Urinary bladder (tissue), 4 donors: Measurements from ENCODE around the gene RUFY3. TPM values are rescaled to one million over a fixed set of nuclear protein-coding genes. Genes with fewer than 3 reads are reported as not detected.
"Not testable (repeated sequence)": the region's sequence is repeated elsewhere in the genome, so short reads cannot be mapped to it uniquely, and the experiment has no call there.

Source experiments
- DNase-seq: peaks from one replicate; pipeline ENCODE4 v3.0.0-alpha.2; 2015; ENCODE audit errors: extremely low spot score
- H3K27ac ChIP-seq: one replicate; pipeline ENCODE4 v1.5.1; 2013; ENCODE audit warnings: low read depth, mild to moderate bottlenecking, moderate library complexity
- H3K36me3 ChIP-seq: one replicate; pipeline ENCODE4 v1.6.1; 2013; ENCODE audit warnings: mild to moderate bottlenecking, moderate library complexity; ENCODE audit not compliant: insufficient read depth
- H3K4me1 ChIP-seq: one replicate; pipeline ENCODE4 v1.6.1; 2013; ENCODE audit warnings: mild to moderate bottlenecking, moderate library complexity; ENCODE audit not compliant: insufficient read depth
- H3K4me3 ChIP-seq: one replicate; pipeline ENCODE4 v1.5.1; 2013; ENCODE audit warnings: low read depth, low read length
- WGBS: extraction: QIAGEN DNeasy Blood & Tissue Kit; methylation state at CpG from one replicate; pipeline ENCODE4 v1.1.7; 2013; 5-methylcytosine and 5-hydroxymethylcytosine counted together
- polyA plus RNA-seq: library from polyadenylated mRNA; stranded (reverse); fragments of 200-250 nt; gene quantifications from one replicate; pipeline ENCODE4 v1.2.3, GENCODE V29; 2013
- total RNA-seq: library from RNA; depleted of rRNA; stranded (reverse); fragments of >200 nt; gene quantifications from one replicate; pipeline ENCODE4 v1.2.3, GENCODE V29; 2014
- donor health status: healthy with polysubstance abuse.
- donor health status: healthy.

The RUFY3 gene
- total and polyA plus RNA-seq, 2 donors, result 23.6 to 137 TPM

DNA sequence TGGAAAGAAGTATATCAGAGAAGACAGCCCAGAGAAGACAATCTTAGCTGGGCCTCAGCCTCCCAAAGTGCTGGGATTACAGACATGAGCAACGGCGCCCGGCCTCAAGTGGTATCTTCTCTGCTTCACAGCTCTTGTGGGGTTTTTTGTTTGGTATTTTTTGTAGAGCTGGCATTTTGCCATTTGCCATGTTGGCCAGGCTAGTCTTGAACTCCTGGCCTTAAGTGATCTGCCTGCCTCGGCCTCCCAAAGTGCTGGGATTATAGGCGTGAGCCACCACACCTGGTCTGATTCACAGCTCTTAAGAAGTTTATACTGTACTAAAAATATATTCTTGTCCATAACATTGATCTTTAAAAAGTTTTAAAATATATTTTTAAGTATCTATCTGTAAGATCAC is 21.1 kb upstream of the RUFY3 start:
- 84% methylated on average over 5 of the region's 5 CpGs for WGBS
- H3K36me3 ChIP-seq, result no peaks in the 10 kb centered on the region
- H3K27ac ChIP-seq, result no peak overlapping the region
- DNase-seq, result no peak
- H3K4me1 ChIP-seq, result no peaks in the 10 kb centered on the region
- no peak overlapping the region for H3K4me3 ChIP-seq

DNA sequence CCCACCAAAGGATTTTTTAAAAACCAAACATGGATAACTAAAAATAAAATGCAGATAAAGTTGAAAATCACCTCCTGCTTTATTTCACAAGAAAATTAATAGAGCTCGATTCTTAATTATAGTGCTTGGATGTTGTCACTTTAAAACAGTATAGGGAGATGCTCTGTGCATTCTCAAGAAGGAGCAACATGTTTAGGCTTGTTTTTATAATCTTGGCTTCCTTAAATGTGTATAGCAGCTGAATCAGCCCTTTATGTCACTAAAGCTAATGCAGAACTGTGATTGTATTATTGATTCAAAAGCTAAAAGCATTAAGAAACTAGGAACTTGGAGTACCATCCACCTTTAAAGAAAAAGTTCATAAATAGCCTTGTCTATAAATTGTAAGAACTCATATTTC is 20.5 kb upstream of the RUFY3 start:
- no peaks in the 10 kb centered on the region for H3K36me3 ChIP-seq
- no peak overlapping the region for H3K4me3 ChIP-seq
- no peaks in the 10 kb centered on the region for H3K4me1 ChIP-seq
- DNase-seq, result no peak
- 79% methylated on average over 1 of the region's 1 CpG for WGBS
- H3K27ac ChIP-seq, result no peak overlapping the region

DNA sequence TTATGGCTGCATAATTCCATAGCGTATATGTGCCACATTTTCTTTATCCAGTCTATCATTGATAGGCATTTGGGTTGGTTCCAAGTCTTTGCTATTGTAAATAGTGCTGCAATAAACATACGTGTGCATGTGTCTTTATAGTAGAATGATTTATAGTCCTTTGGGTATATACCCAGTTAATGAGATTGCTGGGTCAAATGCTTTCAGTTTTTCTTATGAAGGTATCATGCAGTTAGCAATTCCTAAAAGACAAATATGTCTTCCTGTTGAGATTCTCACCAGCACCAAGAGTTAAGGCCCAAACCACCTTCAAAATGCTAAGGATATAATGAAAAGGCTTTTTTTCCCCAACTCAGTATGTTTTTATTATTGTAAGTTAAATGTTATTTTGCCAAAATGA is 19.2 kb upstream of the RUFY3 start:
- WGBS, result 55% methylated on average over 2 of the region's 2 CpGs
- H3K36me3 ChIP-seq, H3K4me1 ChIP-seq, H3K4me3 ChIP-seq, H3K27ac ChIP-seq, DNase-seq: not testable (repeated sequence)

DNA sequence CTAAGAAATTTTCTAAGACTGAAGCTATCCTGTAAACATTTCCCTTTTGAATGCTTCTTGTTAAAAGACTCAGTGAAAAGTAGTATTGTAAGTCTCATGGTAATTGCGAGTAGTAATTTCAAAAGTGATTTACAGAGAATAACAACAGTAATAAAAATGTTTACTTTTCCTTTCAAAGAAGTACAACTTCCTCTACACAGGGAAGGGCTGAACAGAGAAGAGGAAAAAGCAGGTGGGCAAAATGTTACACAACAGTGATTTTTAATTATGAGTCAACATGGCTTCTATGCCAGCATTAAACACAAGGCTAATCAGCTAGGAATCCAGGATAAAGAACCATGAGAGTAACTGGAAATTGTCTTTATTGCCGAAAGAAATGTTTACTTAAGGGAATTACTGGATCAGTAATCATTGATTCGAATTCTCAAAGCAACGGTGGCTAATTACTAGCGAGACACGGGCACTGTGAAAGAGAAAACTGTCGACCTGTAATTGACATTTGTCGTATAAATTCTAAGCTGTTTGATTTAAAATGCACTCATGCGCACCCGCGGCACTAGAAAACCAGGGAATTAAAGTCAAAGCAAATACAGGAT is 18.0 kb upstream of the RUFY3 start:
- Histone ChIP-seq H3K36me3 (no peaks in the 10 kb centered on the region), H3K27ac (peak overlapping the region; percentile 96), H3K4me3 (peak overlapping the region; percentile 92), H3K4me1 (no peaks in the 10 kb centered on the region)
- 8% methylated on average over 11 of the region's 11 CpGs for WGBS
- DNase-seq, result peak; percentile 48

DNA sequence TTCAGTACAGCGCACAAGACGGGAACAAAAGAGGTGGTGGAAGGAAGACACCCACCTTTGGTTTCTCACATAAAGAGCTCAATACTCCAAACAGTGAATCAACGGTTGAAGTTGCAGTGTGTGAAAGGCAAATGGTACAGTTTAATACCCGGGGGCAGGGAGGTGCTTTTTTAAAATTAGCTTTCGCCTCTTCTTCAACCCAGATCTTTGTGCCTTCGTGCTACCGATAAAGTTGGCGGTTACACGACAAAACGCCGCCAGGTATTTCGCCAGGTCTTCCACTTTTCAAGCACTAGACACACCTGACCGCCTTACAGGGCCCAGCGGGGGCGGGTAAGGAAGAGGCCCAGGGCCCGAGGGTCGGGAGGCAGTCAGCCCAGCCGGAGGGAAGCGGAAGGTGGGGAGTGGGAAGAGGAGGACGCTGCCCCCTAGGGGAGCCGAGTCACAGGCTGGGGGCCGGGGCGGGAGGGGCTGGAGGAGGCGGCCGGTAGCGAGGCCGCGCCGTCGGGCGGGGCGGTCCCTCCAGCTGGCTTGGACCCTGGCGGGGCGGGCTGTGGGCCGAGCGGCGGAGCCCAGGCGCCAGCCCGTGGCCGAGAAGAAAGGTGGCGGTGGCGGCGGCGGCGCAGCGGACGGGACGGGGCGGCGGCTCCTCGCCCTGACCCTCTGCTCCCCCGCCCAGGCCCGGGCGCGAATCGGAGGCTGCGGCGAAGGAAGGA is 17.4 kb upstream of the RUFY3 start:
- no peaks in the 10 kb centered on the region for H3K36me3 ChIP-seq
- no peaks in the 10 kb centered on the region for H3K4me1 ChIP-seq
- DNase-seq, result peak; percentile 66
- peak overlapping the region; percentile 96 for H3K27ac ChIP-seq
- WGBS, result 1% methylated on average over 58 of the region's 58 CpGs
- peak overlapping the region; percentile 92 for H3K4me3 ChIP-seq

DNA sequence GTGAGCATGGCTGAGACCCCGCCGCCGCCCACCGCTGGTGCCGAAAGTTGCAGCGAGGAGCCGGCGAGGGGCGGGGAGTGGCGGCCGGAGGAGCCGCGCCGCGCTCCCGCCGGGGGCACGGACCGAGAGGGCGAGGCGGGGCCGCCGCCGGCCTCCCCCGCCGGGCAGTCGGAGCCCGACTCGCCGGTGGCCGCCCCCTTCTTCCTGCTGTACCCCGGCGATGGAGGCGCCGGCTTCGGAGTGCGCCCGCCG is 16.9 kb upstream of the RUFY3 start:
- H3K27ac ChIP-seq, result peak overlapping the region; percentile 96
- 0% methylated on average over 39 of the region's 39 CpGs for WGBS

DNA sequence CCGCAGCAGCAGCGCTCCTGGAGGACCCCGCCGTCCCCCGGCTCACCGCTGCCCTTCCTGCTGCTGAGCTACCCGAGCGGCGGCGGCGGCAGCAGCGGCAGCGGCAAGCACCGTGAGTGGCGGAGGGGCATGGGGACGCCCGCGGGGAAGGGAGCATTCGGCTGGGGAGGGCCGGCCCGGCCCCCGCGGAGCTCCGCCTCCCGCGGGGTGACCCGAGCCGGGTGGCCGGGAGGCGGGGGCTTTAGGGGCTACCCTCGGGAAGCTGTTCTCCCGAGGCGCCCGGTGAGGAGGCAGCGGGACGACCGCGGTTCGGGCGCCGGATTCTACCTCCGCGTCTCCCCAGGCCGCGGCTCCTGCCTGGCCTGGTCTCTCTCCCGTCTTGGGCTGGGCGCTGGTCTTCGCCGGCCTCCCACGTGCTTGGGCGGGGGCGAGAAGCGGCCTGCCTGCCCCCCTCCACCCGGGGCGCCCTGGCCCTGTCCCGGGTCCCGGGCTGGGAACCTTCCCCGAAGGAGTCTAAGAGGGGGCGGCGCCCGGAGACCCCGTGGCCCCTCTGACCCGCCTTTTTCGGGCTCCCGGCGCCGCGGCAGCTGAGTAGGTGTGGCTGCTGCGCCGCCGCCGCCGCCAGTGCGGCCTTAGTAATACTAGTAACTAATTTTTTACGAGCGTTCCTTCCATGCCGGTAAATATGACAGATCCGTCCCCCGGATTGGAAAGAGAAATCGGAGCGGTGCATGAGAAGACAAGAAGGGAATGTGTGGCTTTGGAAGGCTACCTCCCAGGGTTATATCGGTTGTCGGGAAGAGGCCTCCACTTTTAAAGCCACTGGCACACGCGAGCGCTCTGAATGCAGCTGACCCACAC is 16.4 kb upstream of the RUFY3 start:
- under 1% methylated on average over 86 of the region's 86 CpGs for WGBS

More for the DNA sequence above, 16.9 kb upstream of the RUFY3 start:
- Histone ChIP-seq H3K4me3 (peak overlapping the region; percentile 92), H3K4me1 (no peaks in the 10 kb centered on the region), H3K36me3 (no peaks in the 10 kb centered on the region)
- DNase-seq, result no peak

DNA sequence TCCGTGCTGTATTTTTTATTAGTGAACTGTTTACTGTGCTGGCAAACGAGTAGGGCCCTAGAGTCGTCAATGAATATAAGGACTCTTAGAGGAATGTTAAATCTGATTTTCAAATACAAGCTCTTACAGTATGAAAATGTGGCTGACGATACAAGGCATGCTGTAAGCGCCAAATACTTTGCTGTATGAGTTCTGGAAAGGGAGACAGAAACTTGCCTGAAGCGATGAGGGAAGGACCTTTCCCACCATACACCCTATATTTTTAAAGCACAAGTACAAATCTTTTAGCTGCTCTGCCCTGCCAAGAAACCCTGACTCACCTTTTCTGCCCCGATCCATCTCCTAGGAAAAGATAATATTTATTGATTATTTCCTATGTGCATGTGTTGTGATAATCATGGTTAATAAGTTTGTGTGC is 15.7 kb upstream of the RUFY3 start:
- Histone ChIP-seq H3K27ac (peak overlapping the region; percentile 96), H3K36me3 (no peaks in the 10 kb centered on the region), H3K4me3 (peak overlapping the region; percentile 92), H3K4me1 (no peaks in the 10 kb centered on the region)
- 6% methylated on average over 7 of the region's 7 CpGs for WGBS
- DNase-seq, result no peak

More for the DNA sequence above, 16.4 kb upstream of the RUFY3 start:
- H3K4me1 ChIP-seq, result no peaks in the 10 kb centered on the region
- peak overlapping the region; percentile 96 for H3K27ac ChIP-seq
- peak overlapping the region; percentile 92 for H3K4me3 ChIP-seq
- no peaks in the 10 kb centered on the region for H3K36me3 ChIP-seq
- DNase-seq, result peak; percentile 18

DNA sequence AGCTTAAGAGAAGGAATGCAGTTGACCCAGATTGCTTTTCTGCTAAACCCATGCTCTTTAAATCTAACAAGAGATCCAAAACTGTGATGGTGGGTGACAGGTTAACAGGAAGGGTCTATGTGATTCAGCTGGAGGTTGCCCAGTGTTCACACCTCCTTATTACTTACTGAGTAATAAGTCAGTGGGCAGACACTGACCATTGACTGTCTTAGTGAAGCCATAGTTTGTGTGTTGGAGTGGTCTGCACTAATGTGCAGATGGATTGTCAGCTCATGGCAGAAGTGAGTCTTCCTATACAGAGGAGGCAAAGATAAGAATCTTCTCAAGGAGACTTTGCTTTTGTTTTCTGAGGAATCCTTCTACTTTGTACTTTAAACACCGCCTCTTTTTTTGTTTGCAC is 15.2 kb upstream of the RUFY3 start:
- Histone ChIP-seq H3K4me3 (peak overlapping the region; percentile 92), H3K4me1 (no peaks in the 10 kb centered on the region), H3K27ac (no peak overlapping the region), H3K36me3 (no peaks in the 10 kb centered on the region)
- 82% methylated on average over 1 of the region's 1 CpG for WGBS
- DNase-seq, result no peak

DNA sequence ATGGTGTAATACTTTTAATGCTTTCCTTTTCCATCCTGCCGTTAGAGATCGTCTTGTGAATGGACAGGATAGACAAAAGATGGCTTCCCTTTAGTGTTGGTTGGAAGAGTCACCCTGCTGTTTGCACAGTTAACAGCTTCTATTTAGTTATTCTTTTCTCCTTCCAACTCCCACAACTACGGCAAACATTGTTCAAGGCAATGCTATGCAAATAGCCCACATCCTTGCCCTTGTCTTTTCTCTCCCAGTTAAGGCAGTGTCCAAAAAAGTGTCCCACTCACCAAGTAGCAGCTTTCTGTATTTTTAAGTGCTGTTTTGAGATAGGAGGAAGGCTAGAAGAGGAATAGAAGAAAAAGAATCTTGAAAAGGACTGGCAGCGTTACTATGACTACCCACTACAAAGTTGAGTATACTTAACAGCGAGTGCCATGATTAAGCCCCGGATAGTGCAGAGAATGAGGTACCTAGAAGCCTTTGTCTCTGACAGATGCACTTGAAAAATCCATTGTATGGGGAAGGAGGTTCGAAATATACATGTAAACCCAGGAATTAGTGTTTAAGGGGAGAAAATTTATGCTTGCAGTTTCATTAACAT is 12.1 kb upstream of the RUFY3 start:
- Histone ChIP-seq H3K4me1 (no peaks in the 10 kb centered on the region), H3K4me3 (no peak overlapping the region), H3K36me3 (no peaks in the 10 kb centered on the region), H3K27ac (no peak overlapping the region)
- DNase-seq, result no peak
- 89% methylated on average over 7 of the region's 7 CpGs for WGBS

DNA sequence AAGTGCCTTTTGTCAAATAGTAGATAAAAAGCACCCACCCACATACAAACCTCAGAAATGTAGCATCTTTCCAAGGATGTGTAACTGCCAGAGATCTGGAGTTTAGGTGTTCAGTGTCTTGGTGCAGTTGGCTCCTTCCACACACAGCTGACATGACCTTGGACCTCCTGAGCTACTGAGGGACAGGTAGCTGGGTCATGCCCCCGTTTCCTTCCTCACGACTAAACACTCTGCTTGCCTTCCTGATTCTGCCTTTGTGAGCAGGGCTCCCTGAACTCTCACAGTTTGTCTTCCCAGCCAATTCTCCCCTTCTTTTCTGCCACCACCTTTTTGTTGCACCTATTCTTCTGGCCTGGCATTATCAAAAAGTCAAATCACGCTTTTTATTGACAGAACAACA is 10.2 kb upstream of the RUFY3 start:
- DNase-seq, result no peak
- Histone ChIP-seq H3K4me1 (no peaks in the 10 kb centered on the region), H3K4me3 (no peak overlapping the region), H3K36me3 (no peaks in the 10 kb centered on the region), H3K27ac (no peak overlapping the region)
- 77% methylated on average over 3 of the region's 3 CpGs for WGBS

DNA sequence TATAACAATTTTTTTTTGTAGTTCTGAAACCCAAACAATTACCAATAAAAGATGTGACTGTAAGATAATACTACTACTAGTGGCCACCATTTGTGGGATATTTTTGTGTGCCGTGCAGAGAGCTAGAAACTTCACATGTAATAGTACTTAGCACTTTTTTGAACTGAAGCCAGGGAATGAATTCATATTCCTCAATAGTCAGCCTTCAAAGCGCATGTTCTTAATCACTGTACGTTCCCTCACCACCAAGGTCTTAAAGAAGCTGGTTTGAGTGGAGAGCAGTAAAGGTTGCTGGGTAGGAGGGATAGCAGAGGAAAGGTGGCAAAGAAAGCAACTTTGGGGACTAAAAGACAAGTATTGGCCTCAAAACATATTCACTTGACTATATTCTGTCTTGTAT is 9.6 kb upstream of the RUFY3 start:
- DNase-seq, result no peak
- H3K4me1 ChIP-seq, result no peaks in the 10 kb centered on the region
- no peaks in the 10 kb centered on the region for H3K36me3 ChIP-seq
- 70% methylated on average over 3 of the region's 3 CpGs for WGBS
- no peak overlapping the region for H3K27ac ChIP-seq
- no peak overlapping the region for H3K4me3 ChIP-seq

DNA sequence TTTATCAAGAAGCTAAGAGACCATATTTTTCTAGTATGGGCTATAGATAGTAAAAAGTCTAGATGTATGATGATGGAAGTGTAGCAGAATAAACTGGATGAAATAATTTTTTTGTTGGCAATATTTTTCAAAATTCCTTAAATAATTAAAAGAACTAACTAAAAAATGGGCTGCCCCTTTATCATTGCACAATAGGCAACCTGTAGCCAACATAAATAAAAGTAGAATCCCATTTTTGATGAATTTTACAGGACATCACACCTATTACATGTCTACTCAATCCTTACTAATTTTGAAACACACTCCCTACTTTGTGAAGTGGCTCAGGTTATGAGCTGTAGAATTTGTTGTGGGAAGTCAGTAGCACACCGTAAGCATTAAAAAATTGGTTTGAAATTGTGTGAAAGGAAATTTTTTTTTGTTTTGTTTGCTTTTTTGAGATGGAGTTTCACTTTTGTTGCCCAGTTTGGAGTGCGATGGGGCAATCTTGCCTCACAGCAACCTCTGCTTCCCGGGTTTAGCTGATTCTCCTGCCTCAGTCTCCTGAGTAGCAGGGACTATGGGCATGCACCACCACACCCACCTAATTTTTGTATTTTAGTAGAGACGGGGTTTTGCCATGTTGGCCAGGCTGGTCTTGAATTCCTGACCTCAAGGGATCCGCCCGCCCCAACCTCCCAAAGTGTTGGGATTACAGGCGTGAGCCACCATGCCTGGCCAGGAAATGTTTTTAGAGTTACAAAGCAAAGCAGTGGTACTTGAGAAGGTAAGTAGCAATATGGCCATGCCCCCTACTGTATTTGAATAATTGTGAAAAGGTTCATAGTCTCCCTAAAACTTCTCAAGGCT is 8.9 kb upstream of the RUFY3 start:
- no peaks in the 10 kb centered on the region for H3K4me1 ChIP-seq
- no peaks in the 10 kb centered on the region for H3K36me3 ChIP-seq
- no peak overlapping the region for H3K4me3 ChIP-seq
- no peak overlapping the region for H3K27ac ChIP-seq
- 94% methylated on average over 7 of the region's 7 CpGs for WGBS
- no peak for DNase-seq
